Measurements from ENCODE around the gene POLH.
"Not testable (repeated sequence)": the region's sequence is repeated elsewhere in the genome, so short reads cannot be mapped to it uniquely, and the experiment has no call there.

Gene POLH

DNA sequence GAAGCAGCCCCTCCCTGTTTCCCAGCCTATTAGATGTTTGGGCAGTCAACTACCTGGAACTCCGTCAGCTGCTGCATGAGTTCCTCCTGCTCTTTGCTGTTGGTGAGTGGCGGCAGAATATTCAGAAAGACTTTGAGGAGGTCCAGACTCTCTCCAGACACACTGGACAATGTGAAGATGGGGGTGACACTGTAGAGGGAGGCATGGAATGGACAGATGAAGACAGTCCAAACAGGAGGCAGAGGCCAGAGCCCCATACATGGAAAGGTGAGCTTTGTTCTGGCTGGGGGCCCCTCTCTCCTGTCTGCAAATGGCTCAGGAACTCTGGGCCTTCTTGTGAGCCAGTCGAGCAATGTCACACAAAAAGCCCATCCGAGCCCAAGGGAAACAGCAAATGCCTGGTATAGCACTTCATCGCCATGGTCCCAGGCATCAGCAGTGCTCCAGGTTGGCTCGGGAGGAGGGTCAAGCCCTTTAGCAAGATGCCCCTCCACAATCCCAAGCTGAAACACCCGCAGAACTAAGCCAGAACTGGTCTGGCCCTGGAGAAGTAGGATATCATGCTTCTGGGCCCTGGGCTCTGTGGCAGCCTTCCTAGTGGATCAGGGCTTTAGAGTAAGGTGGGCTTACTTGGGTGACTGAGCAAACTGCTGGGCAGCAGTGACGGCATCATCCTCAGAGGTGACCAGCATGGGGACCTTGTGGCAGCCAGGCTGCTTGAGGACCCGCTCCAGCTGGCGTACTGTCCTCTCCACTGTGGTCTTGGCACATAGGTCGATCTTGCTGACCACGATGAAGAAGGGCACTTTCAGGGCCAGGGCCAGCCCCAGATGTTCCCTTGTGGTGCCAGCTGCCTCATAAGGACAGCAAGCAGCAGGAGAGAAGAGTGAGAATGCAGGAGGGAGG, 48.1 kb downstream of the POLH start:
- H3K4me3 ChIP-seq (ENCODE audit: low read depth, low read length), result no peak overlapping the region
- no peaks in the 10 kb centered on the region for H3K27me3 ChIP-seq (ENCODE audit: control insufficient read depth, insufficient read depth, low read length)
- no peak overlapping the region for H3K9ac ChIP-seq (ENCODE audit: low read length)
- no peaks in the 10 kb centered on the region for H3K4me1 ChIP-seq (ENCODE audit: control insufficient read depth, insufficient read depth, low read length)
- H3K27ac ChIP-seq (ENCODE audit: low read depth, low read length), result no peak overlapping the region
- peaks cover 81% of the 10 kb centered on the region for H3K36me3 ChIP-seq (ENCODE audit: control insufficient read depth, insufficient read depth, low read length)
- no peaks in the 10 kb centered on the region for H3K9me3 ChIP-seq (ENCODE audit: control insufficient read depth, insufficient read depth, low read depth, low read length)

DNA sequence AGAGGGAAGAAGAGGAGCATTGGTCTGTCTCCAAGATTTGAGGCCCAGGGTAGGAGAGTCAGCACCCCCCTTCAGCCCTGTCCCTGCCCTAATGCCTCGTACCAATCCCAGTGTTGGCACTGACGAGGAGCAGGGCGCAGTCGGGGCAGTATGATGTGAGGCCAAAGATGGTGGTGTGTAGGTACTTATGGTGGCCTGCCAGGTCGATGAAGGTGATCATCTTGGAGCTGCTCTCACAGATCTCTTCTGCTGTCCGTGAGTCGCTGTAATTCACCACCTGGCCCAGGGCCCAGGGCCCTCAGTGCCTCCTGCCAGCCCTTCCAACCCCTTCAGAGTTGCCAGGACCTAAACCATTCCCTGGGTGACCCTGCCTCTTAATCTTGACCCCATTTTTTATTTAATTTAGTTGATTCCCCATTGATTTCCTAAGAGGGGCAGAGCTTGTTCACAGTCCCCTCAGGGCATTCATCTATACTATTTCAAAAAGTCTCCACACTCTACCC, 48.9 kb downstream of the POLH start:
- H3K27me3 ChIP-seq (ENCODE audit: control insufficient read depth, insufficient read depth, low read length), result no peaks in the 10 kb centered on the region
- no peaks in the 10 kb centered on the region for H3K4me1 ChIP-seq (ENCODE audit: control insufficient read depth, insufficient read depth, low read length)
- peaks cover 75% of the 10 kb centered on the region for H3K36me3 ChIP-seq (ENCODE audit: control insufficient read depth, insufficient read depth, low read length)
- H3K27ac ChIP-seq (ENCODE audit: low read depth, low read length), result no peak overlapping the region
- H3K4me3 ChIP-seq (ENCODE audit: low read depth, low read length), result no peak overlapping the region
- no peaks in the 10 kb centered on the region for H3K9me3 ChIP-seq (ENCODE audit: control insufficient read depth, insufficient read depth, low read depth, low read length)
- H3K9ac ChIP-seq (ENCODE audit: low read length), result no peak overlapping the region

DNA sequence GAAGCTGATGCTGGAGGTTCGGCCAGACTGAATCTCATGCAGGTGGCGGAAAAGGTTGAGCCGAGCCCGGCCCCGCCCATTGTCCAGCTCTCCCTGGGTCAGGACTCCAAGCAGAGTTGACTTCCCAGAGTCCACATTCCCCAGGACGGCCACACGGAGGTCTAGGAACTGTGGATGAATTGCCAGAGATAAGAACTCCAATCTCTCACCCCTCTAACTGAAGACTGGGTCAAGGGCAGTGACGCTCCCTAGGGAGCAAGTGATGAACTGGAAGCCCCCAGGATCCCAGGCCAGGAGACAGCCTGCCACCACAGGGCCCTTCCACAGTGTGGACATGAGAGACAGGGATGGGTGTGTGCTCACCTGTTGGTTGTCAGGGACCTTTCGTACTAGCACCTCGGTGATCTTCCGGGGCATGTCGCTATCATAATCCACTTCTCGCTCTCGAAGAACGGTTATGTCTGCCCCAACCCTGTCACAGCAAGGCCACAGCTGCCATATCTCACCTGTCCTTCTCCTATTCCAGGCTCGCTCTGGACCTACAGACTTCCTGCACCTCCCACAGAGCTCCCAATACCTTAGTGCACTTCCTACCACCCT, 49.5 kb downstream of the POLH start:
- Histone ChIP-seq H3K9me3 (ENCODE audit: control insufficient read depth, insufficient read depth, low read depth, low read length) (no peaks in the 10 kb centered on the region), H3K4me1 (ENCODE audit: control insufficient read depth, insufficient read depth, low read length) (peaks cover 4% of the 10 kb centered on the region), H3K36me3 (ENCODE audit: control insufficient read depth, insufficient read depth, low read length) (peaks cover 69% of the 10 kb centered on the region), H3K27ac (ENCODE audit: low read depth, low read length) (no peak overlapping the region), H3K27me3 (ENCODE audit: control insufficient read depth, insufficient read depth, low read length) (no peaks in the 10 kb centered on the region), H3K4me3 (ENCODE audit: low read depth, low read length) (no peak overlapping the region), H3K9ac (ENCODE audit: low read length) (no peak overlapping the region)

DNA sequence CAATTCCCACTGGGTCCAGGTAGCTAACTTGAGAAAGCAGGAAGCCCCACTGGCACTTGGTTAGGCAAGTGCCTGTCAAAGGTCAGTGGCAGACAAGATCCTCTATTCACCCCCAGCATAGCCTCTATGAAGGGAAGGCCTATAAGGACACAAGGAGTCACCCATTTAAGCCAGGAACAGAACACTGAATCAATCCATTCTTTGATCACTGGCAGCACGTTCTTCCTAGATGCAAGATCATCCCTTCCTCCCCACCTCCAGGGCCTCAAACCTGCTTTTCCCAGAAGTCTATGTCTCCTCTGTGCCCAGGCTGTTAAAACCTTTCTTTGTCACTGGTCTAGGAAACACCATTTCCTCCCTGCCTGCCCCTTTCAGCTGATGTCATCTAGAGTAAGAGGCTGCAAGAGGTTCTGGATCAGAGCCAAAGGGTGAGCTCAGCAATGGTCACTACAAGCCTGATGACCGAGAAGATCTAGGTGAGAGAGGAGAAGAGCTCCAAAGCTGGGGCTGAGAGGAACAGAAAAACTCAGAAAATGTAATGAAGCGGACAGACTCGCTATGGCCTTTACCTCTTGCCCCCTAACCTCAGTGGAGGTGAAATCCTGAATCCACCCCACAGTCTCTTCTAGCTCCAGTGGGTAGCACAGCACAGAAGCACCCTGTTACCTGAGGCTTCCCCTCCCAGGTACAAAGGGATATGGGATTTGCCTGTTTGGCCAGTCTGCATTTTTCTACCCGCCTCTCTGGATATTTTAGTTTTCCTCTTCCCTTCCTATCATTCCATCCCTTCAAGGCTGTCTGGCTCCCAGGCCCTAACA, 51.2 kb downstream of the POLH start:
- Histone ChIP-seq H3K27ac (ENCODE audit: low read depth, low read length) (no peak overlapping the region), H3K9ac (ENCODE audit: low read length) (peak overlapping the region; percentile 35)

DNA sequence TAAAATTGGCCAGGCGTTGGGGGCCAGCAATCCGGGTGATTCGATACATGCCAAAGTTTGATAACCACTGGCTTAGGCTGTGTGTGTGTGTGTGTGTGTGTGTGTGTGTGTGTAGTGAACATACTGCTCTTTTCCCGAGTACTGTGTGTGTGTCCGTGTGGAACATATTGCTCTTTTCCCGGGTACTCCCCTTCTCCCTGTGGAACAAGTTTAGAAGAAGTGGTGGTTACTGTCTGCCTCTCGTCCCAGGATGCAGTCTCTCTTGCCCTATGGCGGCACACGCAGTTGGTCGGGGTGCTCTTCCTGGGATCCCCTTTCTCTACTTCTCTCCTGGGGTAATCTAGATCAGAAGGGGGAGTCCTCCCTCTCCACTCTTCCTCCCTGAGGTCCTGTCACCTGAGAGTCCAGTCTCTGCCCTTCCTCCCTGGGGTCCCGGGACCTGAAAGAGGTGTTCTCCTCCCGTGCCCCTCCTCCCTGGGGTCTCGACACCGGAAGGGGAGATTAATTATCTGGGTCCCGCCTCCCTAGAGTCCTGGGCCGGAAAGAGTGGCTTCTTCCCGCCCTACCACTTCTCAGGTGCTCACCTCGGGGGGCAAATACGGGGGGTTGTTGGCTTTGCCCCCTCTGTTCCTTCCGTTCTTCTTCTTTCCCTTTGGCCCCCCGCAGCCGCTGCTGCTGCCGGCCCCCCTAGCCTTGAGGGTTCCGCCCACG, 52.6 kb downstream of the POLH start:
- no peaks in the 10 kb centered on the region for H3K9me3 ChIP-seq (ENCODE audit: control insufficient read depth, insufficient read depth, low read depth, low read length)
- peaks cover 39% of the 10 kb centered on the region for H3K36me3 ChIP-seq (ENCODE audit: control insufficient read depth, insufficient read depth, low read length)
- peak overlapping the region; percentile 74 for H3K4me3 ChIP-seq (ENCODE audit: low read depth, low read length)
- H3K27ac ChIP-seq (ENCODE audit: low read depth, low read length), result peak overlapping the region; percentile 56; the same call in 1 of the 2 replicates
- peaks cover 8% of the 10 kb centered on the region for H3K4me1 ChIP-seq (ENCODE audit: control insufficient read depth, insufficient read depth, low read length)
- no peaks in the 10 kb centered on the region for H3K27me3 ChIP-seq (ENCODE audit: control insufficient read depth, insufficient read depth, low read length)
- H3K9ac ChIP-seq (ENCODE audit: low read length), result peak overlapping the region; percentile 63

More for the DNA sequence above, 51.2 kb downstream of the POLH start:
- H3K9me3 ChIP-seq (ENCODE audit: control insufficient read depth, insufficient read depth, low read depth, low read length), result no peaks in the 10 kb centered on the region
- H3K36me3 ChIP-seq (ENCODE audit: control insufficient read depth, insufficient read depth, low read length), result peaks cover 52% of the 10 kb centered on the region
- H3K27me3 ChIP-seq (ENCODE audit: control insufficient read depth, insufficient read depth, low read length), result no peaks in the 10 kb centered on the region
- no peak overlapping the region for H3K4me3 ChIP-seq (ENCODE audit: low read depth, low read length)
- H3K4me1 ChIP-seq (ENCODE audit: control insufficient read depth, insufficient read depth, low read length), result peaks cover 8% of the 10 kb centered on the region

DNA sequence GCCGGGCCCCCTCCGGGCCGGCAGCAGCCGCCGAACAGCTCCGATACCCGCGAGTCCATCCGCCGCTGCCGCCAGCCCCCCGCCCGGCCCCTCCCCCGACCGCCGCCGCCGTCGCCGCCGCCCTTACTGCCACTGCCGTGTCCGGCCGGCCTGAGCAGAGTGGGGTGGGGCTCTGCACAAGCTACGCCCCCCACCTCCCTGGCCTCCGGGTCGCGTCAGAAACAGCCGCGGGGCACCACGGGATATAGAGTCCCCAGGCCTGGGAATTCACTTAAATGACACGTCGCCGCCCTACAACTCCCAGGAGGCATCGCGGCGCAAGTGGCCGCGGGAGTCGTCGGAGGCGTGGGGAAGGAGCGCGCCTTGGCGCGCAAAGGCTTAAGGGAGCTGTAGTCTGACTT, 53.1 kb downstream of the POLH start, which contains the start of gene GTPBP2:
TSS of gene GTPBP2 (minus strand) at position 161 of the 401 bp plus-strand sequence. CDS start at position 59, 102 bp downstream.
- H3K4me1 ChIP-seq (ENCODE audit: control insufficient read depth, insufficient read depth, low read length), result peaks cover 8% of the 10 kb centered on the region
- no peaks in the 10 kb centered on the region for H3K27me3 ChIP-seq (ENCODE audit: control insufficient read depth, insufficient read depth, low read length)
- peaks cover 33% of the 10 kb centered on the region for H3K36me3 ChIP-seq (ENCODE audit: control insufficient read depth, insufficient read depth, low read length)

DNA sequence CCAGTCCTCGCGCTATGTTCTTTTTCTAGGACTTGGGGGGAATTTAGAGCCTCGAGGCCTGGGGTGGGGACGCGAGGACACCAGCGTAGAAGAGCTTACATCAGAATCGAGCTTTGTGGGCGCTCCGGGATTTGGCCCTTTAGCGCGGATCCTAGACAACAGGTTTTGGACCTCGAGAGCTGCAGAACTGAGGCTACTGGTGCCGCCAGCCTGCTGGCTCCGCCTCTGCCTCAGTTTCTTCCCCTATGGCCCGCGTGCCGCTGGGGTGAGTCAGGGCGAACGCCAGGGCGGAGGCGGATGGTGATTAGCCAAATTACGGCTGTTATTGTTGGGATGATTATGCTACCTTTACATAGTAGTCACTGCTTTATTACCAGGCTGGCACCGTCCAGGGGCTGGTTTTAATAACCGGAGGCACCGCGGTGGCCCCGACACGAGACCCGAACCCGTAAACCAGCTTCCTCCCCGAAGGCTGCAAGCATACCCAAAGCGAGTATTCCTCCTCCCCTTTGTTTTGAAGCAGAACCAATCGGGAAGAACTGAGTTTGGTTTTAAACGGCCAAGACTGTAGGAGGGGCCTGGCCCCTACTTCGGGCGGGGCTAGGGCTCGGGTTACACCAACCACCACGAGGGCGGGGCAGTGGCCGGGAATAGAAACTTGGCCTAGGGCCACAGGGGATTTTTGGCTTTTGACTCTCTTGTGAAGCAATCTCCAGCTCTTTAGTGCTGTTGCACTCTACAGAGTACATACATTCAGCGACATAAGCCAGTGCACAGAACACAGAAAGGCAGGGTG, 53.7 kb downstream of the POLH start:
- no peaks in the 10 kb centered on the region for H3K9me3 ChIP-seq (ENCODE audit: control insufficient read depth, insufficient read depth, low read depth, low read length)
- H3K36me3 ChIP-seq (ENCODE audit: control insufficient read depth, insufficient read depth, low read length), result peaks cover 27% of the 10 kb centered on the region
- H3K27ac ChIP-seq (ENCODE audit: low read depth, low read length), result peak overlapping the region; percentile 62
- peak overlapping the region; percentile 67 for H3K4me3 ChIP-seq (ENCODE audit: low read depth, low read length)
- no peaks in the 10 kb centered on the region for H3K27me3 ChIP-seq (ENCODE audit: control insufficient read depth, insufficient read depth, low read length)
- H3K4me1 ChIP-seq (ENCODE audit: control insufficient read depth, insufficient read depth, low read length), result peaks cover 8% of the 10 kb centered on the region
- peak overlapping the region; percentile 73 for H3K9ac ChIP-seq (ENCODE audit: low read length)

More for the DNA sequence above, 53.1 kb downstream of the POLH start, which contains the start of gene GTPBP2:
- H3K9me3 ChIP-seq (ENCODE audit: control insufficient read depth, insufficient read depth, low read depth, low read length), result no peaks in the 10 kb centered on the region
- peak within 1 kb of the TSS; percentile 74 for H3K4me3 ChIP-seq (ENCODE audit: low read depth, low read length)
- H3K9ac ChIP-seq (ENCODE audit: low read length), result peak within 1 kb of the TSS; percentile 73
- peak within 1 kb of the TSS; percentile 62 for H3K27ac ChIP-seq (ENCODE audit: low read depth, low read length)

DNA sequence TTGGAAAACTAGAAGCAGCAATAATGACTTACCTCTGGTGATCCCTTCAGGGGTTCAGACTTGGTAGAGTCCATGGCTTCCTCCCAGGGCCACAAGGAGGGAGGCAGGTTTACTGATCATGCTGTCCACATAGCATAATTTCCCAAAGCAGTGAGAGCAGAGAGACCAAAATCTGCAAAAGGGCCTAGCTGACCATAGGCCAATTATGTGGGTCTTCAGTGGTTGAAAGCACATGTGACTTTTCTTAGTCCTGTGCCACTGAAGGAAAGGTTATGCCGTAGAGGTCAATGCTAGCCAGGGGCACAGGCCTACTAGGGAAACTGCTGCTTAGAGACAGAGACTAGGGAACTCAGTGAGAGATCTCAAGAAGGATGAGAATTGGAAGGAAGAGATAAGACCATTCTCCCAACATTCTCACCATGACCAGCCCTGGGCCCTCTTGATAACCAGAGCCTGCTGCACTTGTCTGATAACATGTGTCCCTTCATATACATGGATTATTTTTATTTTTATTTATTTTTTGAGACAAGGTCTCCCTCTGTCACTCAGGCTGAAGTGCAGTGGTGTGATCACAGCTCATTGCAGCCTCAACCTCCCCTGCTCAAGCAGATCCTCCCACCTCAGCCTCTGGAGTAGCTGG, 55.1 kb downstream of the POLH start:
- Histone ChIP-seq H3K4me1 (ENCODE audit: control insufficient read depth, insufficient read depth, low read length) (peaks cover 8% of the 10 kb centered on the region), H3K4me3 (ENCODE audit: low read depth, low read length) (no peak overlapping the region), H3K27me3 (ENCODE audit: control insufficient read depth, insufficient read depth, low read length) (no peaks in the 10 kb centered on the region), H3K27ac (ENCODE audit: low read depth, low read length) (no peak overlapping the region), H3K36me3 (ENCODE audit: control insufficient read depth, insufficient read depth, low read length) (peaks cover 13% of the 10 kb centered on the region), H3K9ac (ENCODE audit: low read length) (no peak overlapping the region), H3K9me3 (ENCODE audit: control insufficient read depth, insufficient read depth, low read depth, low read length) (no peaks in the 10 kb centered on the region)

DNA sequence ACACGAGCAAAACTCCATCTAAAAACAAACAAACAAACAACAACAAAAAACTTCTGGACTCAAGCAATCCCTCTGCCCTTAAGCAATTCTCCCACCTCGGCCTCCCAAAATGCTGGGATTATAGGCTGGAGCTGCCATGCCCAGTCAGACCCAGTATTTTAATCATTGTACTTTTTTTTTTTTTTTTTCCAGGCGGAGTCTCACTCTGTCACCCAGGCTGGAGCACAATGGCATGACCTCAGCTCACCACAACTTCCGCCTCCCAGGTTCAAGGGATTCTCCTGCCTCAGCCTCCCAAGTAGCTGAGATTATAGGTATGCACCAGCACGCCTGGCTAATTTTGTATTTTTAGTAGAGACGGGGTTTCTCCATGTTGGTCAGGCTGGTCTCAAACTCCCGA, 57.0 kb downstream of the POLH start:
- H3K9ac ChIP-seq (ENCODE audit: low read length); H3K36me3 ChIP-seq (ENCODE audit: control insufficient read depth, insufficient read depth, low read length); H3K9me3 ChIP-seq (ENCODE audit: control insufficient read depth, insufficient read depth, low read depth, low read length); H3K27me3 ChIP-seq (ENCODE audit: control insufficient read depth, insufficient read depth, low read length); H3K4me3 ChIP-seq (ENCODE audit: low read depth, low read length); H3K27ac ChIP-seq (ENCODE audit: low read depth, low read length): not testable (repeated sequence)
- peaks cover 12% of the 10 kb centered on the region for H3K4me1 ChIP-seq (ENCODE audit: control insufficient read depth, insufficient read depth, low read length)
